Testis (tissue), 3 donors: ENCODE data around the gene WNK2. TPM values are rescaled to one million over a fixed set of nuclear protein-coding genes. Genes with fewer than 3 reads are reported as not detected.
A peak's percentile ranks its signal among the peaks of the same experiment; 100 is the strongest.

Source experiments
- DNase-seq: peaks from one replicate; pipeline ENCODE4 v3.0.0-alpha.2; 2019
- H3K27ac ChIP-seq, 2 donors: fragments of 200-600 bp; sonication (generic); one replicate each; pipeline ENCODE4 v1.5.1; 2019
- H3K27me3 ChIP-seq: fragments of 200-600 bp; sonication (generic); one replicate; pipeline ENCODE4 v1.5.1; 2019
- H3K36me3 ChIP-seq: fragments of 200-600 bp; sonication (generic); one replicate; pipeline ENCODE4 v1.5.1; 2017; ENCODE audit warnings: low read depth; ENCODE audit errors: missing control alignments
- H3K4me1 ChIP-seq: fragments of 200-600 bp; sonication (generic); one replicate; pipeline ENCODE4 v1.5.1; 2019
- H3K4me3 ChIP-seq, 2 donors: fragments of 200-600 bp; sonication (generic); one replicate each; pipeline ENCODE4 v1.5.1; 2017 to 2019
- H3K9me3 ChIP-seq: fragments of 200-600 bp; sonication (generic); one replicate; pipeline ENCODE4 v1.5.1; 2017
- POLR2A ChIP-seq: fragments of 450-650 bp; IDR thresholded peaks from one replicate; pipeline ENCODE4 v1.6.1; 2017; ENCODE audit warnings: antibody characterized with exemption, mild to moderate bottlenecking, moderate library complexity
- WGBS, 2 donors: methylation state at CpG; one replicate each; pipeline ENCODE4 v1.1.5; 2018; 5-methylcytosine and 5-hydroxymethylcytosine counted together
- intact Hi-C: fragments of 100-400 bp; cut with DNase I; formaldehyde crosslinking; loops from one replicate; pipeline ENCODE4 v1.15.1; 2023; ENCODE audit warnings: low total_unique reads
- polyA plus RNA-seq: library from polyadenylated mRNA; stranded (reverse); fragments of 350-450 nt; fragmentation: Illumina TruSeq; extraction: RNeasy Lipid Tissue Mini Kit (QIAGEN cat#74804); gene quantifications from one replicate; pipeline ENCODE4 v1.2.3, GENCODE V29; 2014; ENCODE audit warnings: low read depth, low replicate concordance; ENCODE audit not compliant: insufficient read depth
- total RNA-seq, 2 donors: library from RNA; depleted of rRNA; stranded (reverse); fragments of >200 nt; gene quantifications; one replicate each; pipeline ENCODE4 v1.2.3, GENCODE V29; 2016
- TF ChIP-seq, protein P1 (sequence below), 3 experiments: fragments of 450-650 bp in 2 of 3; fragments of 200-600 bp in 1 of 3; sonication (generic) in 1 of 3; IDR thresholded peaks; one replicate each; pipeline ENCODE4 v1.5.1; 2016 to 2019; ENCODE audit warnings: antibody characterized with exemption in 3 of 3, mild to moderate bottlenecking in 2 of 3, moderate library complexity in 1 of 3

The WNK2 gene
- total and polyA plus RNA-seq, 3 donors from 2014 or later = 29.0 to 91.1 (median 50.5) TPM

DNA sequence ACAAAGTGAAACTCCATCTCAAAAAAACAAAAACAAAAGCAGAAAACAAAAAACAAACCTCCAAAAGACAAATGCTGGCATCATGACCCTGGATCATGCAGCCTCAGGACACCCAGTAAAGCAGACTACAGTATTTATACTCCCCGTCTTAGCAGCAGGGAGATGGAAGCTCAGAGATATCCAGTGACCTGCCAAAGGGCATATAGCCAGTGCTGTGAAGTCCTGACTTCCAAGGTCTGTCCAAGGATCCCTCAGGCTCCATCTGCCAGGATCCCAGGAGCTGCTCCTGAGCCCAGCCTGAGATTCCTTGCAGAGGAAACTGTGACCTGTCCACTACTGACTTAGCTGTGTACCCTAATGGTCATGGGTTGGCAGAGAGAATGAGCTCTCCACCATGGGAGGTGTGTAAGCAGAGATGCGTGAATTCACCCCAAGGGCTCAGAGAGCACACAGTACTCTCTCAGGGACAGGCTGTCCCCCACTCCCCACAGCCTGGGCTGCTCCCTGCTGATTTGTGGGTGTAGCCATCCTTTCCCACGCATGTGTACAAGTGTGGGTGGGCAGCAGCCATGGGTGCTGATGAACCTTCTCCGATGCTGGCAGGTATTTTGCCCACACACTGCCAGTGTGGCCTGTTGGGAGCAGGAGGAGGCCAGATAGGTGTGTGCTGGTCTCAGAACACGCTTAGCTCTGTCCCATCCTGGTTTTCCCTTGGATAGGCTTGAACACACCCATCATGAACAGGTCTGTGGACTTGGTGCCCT is 2.1 kb upstream of the WNK2 start:
- intact Hi-C loops = no loop called here
- TF ChIP-seq, protein P1, sequence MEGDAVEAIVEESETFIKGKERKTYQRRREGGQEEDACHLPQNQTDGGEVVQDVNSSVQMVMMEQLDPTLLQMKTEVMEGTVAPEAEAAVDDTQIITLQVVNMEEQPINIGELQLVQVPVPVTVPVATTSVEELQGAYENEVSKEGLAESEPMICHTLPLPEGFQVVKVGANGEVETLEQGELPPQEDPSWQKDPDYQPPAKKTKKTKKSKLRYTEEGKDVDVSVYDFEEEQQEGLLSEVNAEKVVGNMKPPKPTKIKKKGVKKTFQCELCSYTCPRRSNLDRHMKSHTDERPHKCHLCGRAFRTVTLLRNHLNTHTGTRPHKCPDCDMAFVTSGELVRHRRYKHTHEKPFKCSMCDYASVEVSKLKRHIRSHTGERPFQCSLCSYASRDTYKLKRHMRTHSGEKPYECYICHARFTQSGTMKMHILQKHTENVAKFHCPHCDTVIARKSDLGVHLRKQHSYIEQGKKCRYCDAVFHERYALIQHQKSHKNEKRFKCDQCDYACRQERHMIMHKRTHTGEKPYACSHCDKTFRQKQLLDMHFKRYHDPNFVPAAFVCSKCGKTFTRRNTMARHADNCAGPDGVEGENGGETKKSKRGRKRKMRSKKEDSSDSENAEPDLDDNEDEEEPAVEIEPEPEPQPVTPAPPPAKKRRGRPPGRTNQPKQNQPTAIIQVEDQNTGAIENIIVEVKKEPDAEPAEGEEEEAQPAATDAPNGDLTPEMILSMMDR (IDR thresholded peaks at IDR 0.05) = no peak
- TF ChIP-seq POLR2A = no peak

GRCh38 chr9:93182572-93182971 is 1.4 kb upstream of the WNK2 start:
- intact Hi-C loops = no loop called here
- H3K4me1 ChIP-seq = peaks cover 3% of the 10 kb centered on the region
- TF ChIP-seq POLR2A = no peak
- TF ChIP-seq, protein P1 (IDR thresholded peaks at IDR 0.05) = no peak
- H3K36me3 ChIP-seq = no peaks in the 10 kb centered on the region
- 71 to 77% methylated on average over 6 of the region's 6 CpGs for WGBS, 2 donors
- no peaks in the 10 kb centered on the region for H3K9me3 ChIP-seq
- H3K27me3 ChIP-seq = no peaks in the 10 kb centered on the region
- no peak for DNase-seq
- H3K4me3 ChIP-seq = no peak overlapping the region
- no peak overlapping the region for H3K27ac ChIP-seq

More for the DNA sequence above, 2.1 kb upstream of the WNK2 start:
- Histone ChIP-seq H3K27ac (no peak overlapping the region), H3K4me1 (peaks cover 3% of the 10 kb centered on the region), H3K27me3 (no peaks in the 10 kb centered on the region), H3K4me3 (no peak overlapping the region), H3K9me3 (no peaks in the 10 kb centered on the region), H3K36me3 (no peaks in the 10 kb centered on the region)
- DNase-seq = no peak
- WGBS, 2 donors = 80 to 85% methylated on average over 5 of the region's 5 CpGs

DNA sequence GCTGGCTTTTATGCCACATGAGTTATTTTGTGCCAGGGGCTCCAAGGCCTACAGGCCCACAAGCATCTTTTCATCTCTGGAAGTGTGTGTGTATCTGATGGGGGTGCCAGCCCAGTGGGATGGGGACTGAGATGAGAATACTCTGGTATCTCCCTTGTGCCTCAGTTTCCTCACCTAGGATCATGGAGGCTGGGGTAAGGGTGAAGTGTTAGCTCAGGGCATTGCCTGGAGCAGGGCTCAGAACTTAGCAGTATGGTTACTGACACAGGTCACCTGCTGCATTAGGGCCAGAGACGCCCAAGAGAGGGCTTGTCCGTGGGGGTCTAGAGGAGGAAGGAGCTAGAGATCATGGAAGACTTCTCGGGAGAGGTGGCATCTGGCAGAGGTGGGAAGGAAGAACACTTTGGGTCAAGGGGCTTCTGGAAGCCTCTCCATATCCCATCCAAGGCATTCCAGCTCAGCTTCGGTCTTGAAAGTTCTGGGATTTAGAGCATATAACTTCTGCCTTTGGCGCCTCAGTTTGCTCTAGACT is 742 bp upstream of the WNK2 start:
- intact Hi-C loops = no loop called here
- Histone ChIP-seq H3K4me1 (peaks cover 3% of the 10 kb centered on the region), H3K27me3 (no peaks in the 10 kb centered on the region), H3K36me3 (no peaks in the 10 kb centered on the region), H3K4me3 (peak overlapping the region; percentile 49 to 66), H3K27ac (no peak overlapping the region), H3K9me3 (no peaks in the 10 kb centered on the region)
- WGBS, 2 donors = 40 to 74% methylated on average over 5 of the region's 5 CpGs
- no peak for DNase-seq
- TF ChIP-seq, protein P1 (IDR thresholded peaks at IDR 0.05) = no peak
- TF ChIP-seq POLR2A = no peak

GRCh38 chr9:93184432-93185265 is 710 bp downstream of the WNK2 start:
- peak overlapping the region in 1 of 2 donors; percentile 36 for H3K27ac ChIP-seq
- intact Hi-C loops = no loop called here
- H3K27me3 ChIP-seq = no peaks in the 10 kb centered on the region
- whole genome bisulfite sequencing, 2 donors = 0 to 6% methylated on average over 9 to 57 of the region's 97 CpGs
- TF ChIP-seq, protein P1 (IDR thresholded peaks at IDR 0.05) = no peak
- TF ChIP-seq POLR2A = no peak
- H3K4me1 ChIP-seq = peaks cover 3% of the 10 kb centered on the region
- peak overlapping the region; percentile 49 to 66 for H3K4me3 ChIP-seq
- peak; percentile 33 for DNase-seq
- no peaks in the 10 kb centered on the region for H3K36me3 ChIP-seq
- H3K9me3 ChIP-seq = no peaks in the 10 kb centered on the region
